ENCODE measurements around the gene MACO1. TPM values are rescaled to one million over a fixed set of nuclear protein-coding genes. Genes with fewer than 3 reads are reported as not detected.

Gene MACO1
- total and polyA plus RNA-seq, 2 of the 13 experiments (the other 11 are each of a cell fraction or from before 2014, with no cell fraction given), result 9.7 to 17.0 TPM

DNA sequence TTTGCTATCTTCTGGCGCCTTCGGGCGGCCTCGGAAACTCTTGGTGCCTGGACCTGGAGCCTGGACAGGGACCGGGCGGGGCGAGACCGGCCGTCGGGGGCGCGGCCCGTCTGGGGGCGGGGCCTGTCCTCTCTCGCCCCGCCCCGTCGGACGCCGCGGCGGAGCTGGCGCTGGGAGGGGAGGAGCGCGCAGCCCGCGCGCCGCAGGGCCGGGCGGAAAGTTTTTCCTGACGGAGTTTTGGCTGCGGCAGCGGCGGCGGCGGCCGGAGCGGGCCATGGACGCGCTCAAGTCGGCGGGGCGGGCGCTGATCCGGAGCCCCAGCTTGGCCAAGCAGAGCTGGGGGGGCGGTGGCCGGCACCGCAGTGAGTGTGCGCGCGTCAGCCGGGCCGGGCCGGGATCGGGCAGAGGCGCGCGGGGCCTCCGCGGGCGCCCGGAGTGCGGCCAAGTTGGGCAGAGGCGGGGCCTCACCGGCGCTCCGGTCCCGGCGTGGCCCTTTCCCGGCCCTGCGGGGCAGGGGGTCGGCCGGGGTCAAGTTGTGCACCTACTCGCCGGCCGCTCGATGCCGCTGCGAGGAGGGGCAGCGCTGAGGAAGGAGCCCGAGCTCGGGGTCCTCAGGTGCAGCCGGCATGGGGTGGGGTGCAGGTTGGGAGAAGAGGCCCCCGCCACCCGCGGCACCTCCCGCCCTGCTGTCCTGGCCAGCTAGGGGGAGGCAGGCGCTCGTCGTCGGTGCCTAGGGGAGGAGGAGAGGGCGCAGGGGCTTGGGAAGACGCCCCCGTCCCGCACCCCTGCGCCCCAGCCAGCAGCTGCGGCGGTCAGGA is 112.9 kb downstream of the MACO1 start, which contains the start of gene LDLRAP1 (continued):
- TF ChIP-seq, protein P1, sequence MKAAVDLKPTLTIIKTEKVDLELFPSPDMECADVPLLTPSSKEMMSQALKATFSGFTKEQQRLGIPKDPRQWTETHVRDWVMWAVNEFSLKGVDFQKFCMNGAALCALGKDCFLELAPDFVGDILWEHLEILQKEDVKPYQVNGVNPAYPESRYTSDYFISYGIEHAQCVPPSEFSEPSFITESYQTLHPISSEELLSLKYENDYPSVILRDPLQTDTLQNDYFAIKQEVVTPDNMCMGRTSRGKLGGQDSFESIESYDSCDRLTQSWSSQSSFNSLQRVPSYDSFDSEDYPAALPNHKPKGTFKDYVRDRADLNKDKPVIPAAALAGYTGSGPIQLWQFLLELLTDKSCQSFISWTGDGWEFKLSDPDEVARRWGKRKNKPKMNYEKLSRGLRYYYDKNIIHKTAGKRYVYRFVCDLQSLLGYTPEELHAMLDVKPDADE (CRISPR knock-in tag; IDR thresholded peaks at IDR 0.05), result no peak; the same call in 1 of the 2 replicates
- TF ChIP-seq RFX5 (IDR thresholded peaks at IDR 0.05; ENCODE audit: low read depth, low read length) (no peak), ZSCAN25 (CRISPR knock-in tag; IDR thresholded peaks at IDR 0.05) (peak; percentile 63), MAZ (IDR thresholded peaks at IDR 0.05; ENCODE audit: borderline replicate concordance, low read depth, low read length) (no peak), MAZ (CRISPR knock-in tag; IDR thresholded peaks at IDR 0.05; ENCODE audit: low read depth) (peak; percentile 73; the same call in 1 of the 2 replicates), GFI1 (CRISPR knock-in tag; IDR thresholded peaks at IDR 0.05; ENCODE audit: borderline replicate concordance) (no peak), ZC3H4 (CRISPR knock-in tag; IDR thresholded peaks at IDR 0.05; ENCODE audit: borderline replicate concordance) (no peak), NCOA5 (CRISPR knock-in tag; IDR thresholded peaks at IDR 0.05) (no peak), TBX3 (IDR thresholded peaks at IDR 0.05; ENCODE audit: borderline replicate concordance) (no peak), KLF16 (CRISPR knock-in tag; IDR thresholded peaks at IDR 0.05) (peak in 1 of 2 experiments; percentile 5; a peak in 1 of 4 replicates), SP4 (CRISPR knock-in tag; IDR thresholded peaks at IDR 0.05) (peak; percentile 80), TAF1 (CRISPR knock-in tag; IDR thresholded peaks at IDR 0.05) (peak; percentile 35; the same call in 1 of the 2 replicates), ZBTB21 (CRISPR knock-in tag; IDR thresholded peaks at IDR 0.05) (no peak), CBFB (CRISPR knock-in tag; IDR thresholded peaks at IDR 0.05) (no peak), GATAD2A (CRISPR knock-in tag; IDR thresholded peaks at IDR 0.05) (no peak), KLF15 (CRISPR knock-in tag; IDR thresholded peaks at IDR 0.05; ENCODE audit: borderline replicate concordance) (no peak), KDM4B (CRISPR knock-in tag; IDR thresholded peaks at IDR 0.05) (no peak), MAFG (CRISPR knock-in tag; IDR thresholded peaks at IDR 0.05) (no peak), HNRNPLL (IDR thresholded peaks at IDR 0.05; ENCODE audit: low read depth, low read length, poor library complexity, severe bottlenecking) (peak; percentile 82), ZIK1 (CRISPR knock-in tag; IDR thresholded peaks at IDR 0.05; ENCODE audit: borderline replicate concordance, low read depth) (peak; percentile 56; the same call in 1 of the 2 replicates), ZNF605 (CRISPR knock-in tag; IDR thresholded peaks at IDR 0.05) (no peak), SP140L (CRISPR knock-in tag; IDR thresholded peaks at IDR 0.05; ENCODE audit: borderline replicate concordance) (no peak), RCOR2 (CRISPR knock-in tag; IDR thresholded peaks at IDR 0.05) (no peak), PHF5A (CRISPR knock-in tag; IDR thresholded peaks at IDR 0.05; ENCODE audit: low read depth, unreplicated experiment) (no peak), MYC (CRISPR knock-in tag; IDR thresholded peaks at IDR 0.05; ENCODE audit: borderline replicate concordance) (peak; percentile 38; the same call in 1 of the 2 replicates), SAP130 (CRISPR knock-in tag; IDR thresholded peaks at IDR 0.05; ENCODE audit: low read depth) (peak; percentile 14; the same call in 1 of the 2 replicates), ZNF563 (CRISPR knock-in tag; IDR thresholded peaks at IDR 0.05) (peak; percentile 55; the same call in 1 of the 2 replicates), ZNF652 (CRISPR knock-in tag; IDR thresholded peaks at IDR 0.05; ENCODE audit: borderline replicate concordance, low read depth) (no peak)
- TF ChIP-seq, protein P2, sequence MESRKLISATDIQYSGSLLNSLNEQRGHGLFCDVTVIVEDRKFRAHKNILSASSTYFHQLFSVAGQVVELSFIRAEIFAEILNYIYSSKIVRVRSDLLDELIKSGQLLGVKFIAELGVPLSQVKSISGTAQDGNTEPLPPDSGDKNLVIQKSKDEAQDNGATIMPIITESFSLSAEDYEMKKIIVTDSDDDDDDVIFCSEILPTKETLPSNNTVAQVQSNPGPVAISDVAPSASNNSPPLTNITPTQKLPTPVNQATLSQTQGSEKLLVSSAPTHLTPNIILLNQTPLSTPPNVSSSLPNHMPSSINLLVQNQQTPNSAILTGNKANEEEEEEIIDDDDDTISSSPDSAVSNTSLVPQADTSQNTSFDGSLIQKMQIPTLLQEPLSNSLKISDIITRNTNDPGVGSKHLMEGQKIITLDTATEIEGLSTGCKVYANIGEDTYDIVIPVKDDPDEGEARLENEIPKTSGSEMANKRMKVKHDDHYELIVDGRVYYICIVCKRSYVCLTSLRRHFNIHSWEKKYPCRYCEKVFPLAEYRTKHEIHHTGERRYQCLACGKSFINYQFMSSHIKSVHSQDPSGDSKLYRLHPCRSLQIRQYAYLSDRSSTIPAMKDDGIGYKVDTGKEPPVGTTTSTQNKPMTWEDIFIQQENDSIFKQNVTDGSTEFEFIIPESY (CRISPR knock-in tag; IDR thresholded peaks at IDR 0.05), result no peak

Data from HepG2 (cell line).